WERI-Rb-1 (cell line): ENCODE results near the gene MAN1C1.

Experiments used
- DNase-seq: peaks from one replicate; pipeline ENCODE4 v3.0.0-alpha.2; 2020
- H3K27ac ChIP-seq: fragments of 250-450 bp; sonication (Bioruptor Pico); 2 replicates; pipeline ENCODE4 v1.5.1; 2020; ENCODE audit warnings: mild to moderate bottlenecking, moderate library complexity
- H3K27me3 ChIP-seq: fragments of 250-450 bp; sonication (Bioruptor Pico); 2 replicates; pipeline ENCODE4 v1.5.1; 2021; ENCODE audit warnings: mild to moderate bottlenecking, low read depth, moderate library complexity; ENCODE audit not compliant: insufficient read depth, severe bottlenecking
- H3K36me3 ChIP-seq: fragments of 250-450 bp; sonication (Bioruptor Pico); 2 replicates; pipeline ENCODE4 v1.5.1; 2020; ENCODE audit warnings: mild to moderate bottlenecking, moderate library complexity
- H3K4me3 ChIP-seq: 2 replicates; pipeline ENCODE4 v1.5.1; 2011; ENCODE audit warnings: low read depth, mild to moderate bottlenecking, control low read depth, low read length
- H3K9me3 ChIP-seq: fragments of 250-450 bp; sonication (Bioruptor Pico); 2 replicates; pipeline ENCODE4 v1.5.1; 2021; ENCODE audit warnings: mild to moderate bottlenecking, moderate library complexity; ENCODE audit not compliant: severe bottlenecking
- CTCF ChIP-seq: IDR thresholded peaks from 2 replicates; pipeline ENCODE4 v1.5.1; 2011; ENCODE audit warnings: low read depth, mild to moderate bottlenecking, control low read depth, inconsistent platforms, low read length

The MAN1C1 gene

DNA sequence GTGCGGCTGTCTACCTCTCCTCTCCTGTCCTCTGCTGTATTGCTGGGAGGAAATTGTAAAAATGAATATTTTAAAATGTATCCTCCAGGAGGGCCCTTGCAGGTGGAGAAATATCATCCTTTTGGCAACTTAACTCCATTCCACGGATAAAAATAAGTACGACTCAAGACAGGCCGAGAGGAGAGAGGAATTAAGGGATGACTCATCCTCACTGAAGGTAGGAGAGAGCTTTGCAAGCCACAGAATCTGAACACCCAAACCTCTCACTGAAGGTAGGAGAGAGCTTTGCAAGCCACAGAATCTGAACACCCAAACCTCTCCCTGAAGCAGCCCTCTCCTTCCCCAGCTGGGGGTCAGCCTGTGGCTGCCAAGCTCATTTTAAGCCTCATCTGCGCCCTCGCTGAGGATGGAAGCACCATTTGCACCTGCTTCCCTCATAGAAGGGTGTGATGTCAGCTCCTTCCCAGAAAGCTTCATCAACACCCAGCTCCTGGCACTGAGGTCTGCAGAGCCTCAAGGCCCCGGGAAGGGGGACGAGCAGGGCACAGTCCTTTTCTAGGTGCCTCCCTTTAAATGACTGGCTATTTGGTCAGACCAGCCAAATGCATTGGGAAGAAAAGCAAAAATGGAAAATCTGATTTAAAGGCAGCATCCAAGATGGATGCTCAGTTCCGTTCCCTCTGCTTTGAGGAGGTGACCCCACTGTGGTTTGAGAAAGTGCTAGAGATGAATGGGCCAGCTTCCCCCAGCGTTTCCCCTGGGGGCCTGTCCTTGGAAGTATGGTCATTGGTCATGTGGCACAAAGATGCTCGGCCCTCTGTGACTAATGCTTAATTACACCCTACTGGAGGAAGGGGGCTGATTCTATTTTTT, 170.5 kb downstream of the MAN1C1 start:
- H3K27me3 ChIP-seq, result no peaks in the 10 kb centered on the region
- no peaks in the 10 kb centered on the region for H3K9me3 ChIP-seq
- H3K27ac ChIP-seq, result no peak overlapping the region; the same call in 1 of the 2 replicates
- H3K36me3 ChIP-seq, result no peaks in the 10 kb centered on the region; the same call in 1 of the 2 replicates
- no peak for DNase-seq
- no peak overlapping the region for H3K4me3 ChIP-seq
- TF ChIP-seq CTCF, result no peak

GRCh38 chr1:25787760-25788166, 171.2 kb downstream of the MAN1C1 start:
- no peaks in the 10 kb centered on the region for H3K27me3 ChIP-seq
- no peaks in the 10 kb centered on the region; the same call in 1 of the 2 replicates for H3K36me3 ChIP-seq
- no peak for TF ChIP-seq CTCF
- no peak for DNase-seq
- no peak overlapping the region for H3K27ac ChIP-seq
- H3K9me3 ChIP-seq, result no peaks in the 10 kb centered on the region
- H3K4me3 ChIP-seq, result no peak overlapping the region

- DNase-seq, result no peak
- no peak overlapping the region for H3K4me3 ChIP-seq
- no peak overlapping the region for H3K27ac ChIP-seq
- no peaks in the 10 kb centered on the region; the same call in 1 of the 2 replicates for H3K36me3 ChIP-seq
- no peaks in the 10 kb centered on the region for H3K9me3 ChIP-seq
- no peaks in the 10 kb centered on the region for H3K27me3 ChIP-seq
- no peak for TF ChIP-seq CTCF
These were observed 173.9 kb downstream of the MAN1C1 start for GRCh38 chr1:25790472-25790871.

DNA sequence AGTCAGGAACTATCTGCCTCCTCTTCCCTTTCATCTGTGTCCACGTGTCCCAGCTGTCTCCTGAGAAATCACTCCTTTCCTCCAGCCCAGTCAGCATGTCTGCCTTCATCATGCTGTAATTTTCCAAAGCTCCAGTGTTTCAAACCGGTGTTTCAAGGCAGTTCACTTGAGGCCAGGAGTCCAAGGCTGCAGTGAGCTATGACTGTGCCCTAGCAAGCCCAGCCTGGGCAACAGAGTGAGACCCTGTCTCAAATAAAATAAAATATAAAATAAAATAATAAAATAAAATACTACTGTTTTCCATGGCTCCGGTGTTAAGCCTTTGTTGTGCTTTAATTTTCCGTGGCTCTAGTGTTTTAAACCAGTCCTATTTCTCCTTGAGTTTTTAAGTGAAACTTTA, 175.5 kb downstream of the MAN1C1 start:
- TF ChIP-seq CTCF, result no peak

GRCh38 chr1:25793585-25794170, 177.1 kb downstream of the MAN1C1 start:
- no peak for TF ChIP-seq CTCF
- no peak overlapping the region for H3K4me3 ChIP-seq
- no peak for DNase-seq
- 0 out of 2 replicates have a peak overlapping the region, but pooled peaks have one; percentile 26 for H3K27ac ChIP-seq
- no peaks in the 10 kb centered on the region for H3K9me3 ChIP-seq
- H3K36me3 ChIP-seq, result no peaks in the 10 kb centered on the region
- H3K27me3 ChIP-seq, result no peaks in the 10 kb centered on the region

More for the DNA sequence above, 175.5 kb downstream of the MAN1C1 start:
- no peaks in the 10 kb centered on the region for H3K27me3 ChIP-seq
- H3K9me3 ChIP-seq, result no peaks in the 10 kb centered on the region
- H3K36me3 ChIP-seq, result no peaks in the 10 kb centered on the region; the same call in 1 of the 2 replicates
- H3K27ac ChIP-seq, result no peak overlapping the region
- H3K4me3 ChIP-seq, result no peak overlapping the region
- no peak for DNase-seq
